Measurements from ENCODE around the gene LIF.

The LIF gene

GRCh38 chr22:30195245-30196140, 51.1 kb downstream of the LIF start:
- DNase-seq (ENCODE audit: low read depth in 2 of 2, low spot score in 1 of 2), result no peak

- no peak for DNase-seq (ENCODE audit: low read depth in 2 of 2, low spot score in 1 of 2)
These were observed 53.4 kb downstream of the LIF start for GRCh38 chr22:30193031-30193775.

GRCh38 chr22:30192427-30192826, 54.1 kb downstream of the LIF start:
- no peak for DNase-seq (ENCODE audit: low read depth in 2 of 2, low spot score in 1 of 2)

GRCh38 chr22:30191040-30191701, 55.4 kb downstream of the LIF start:
- no peak for DNase-seq (ENCODE audit: low read depth in 2 of 2, low spot score in 1 of 2)

- DNase-seq (ENCODE audit: low read depth in 2 of 2, low spot score in 1 of 2), result no peak
These were observed 56.0 kb downstream of the LIF start for GRCh38 chr22:30190574-30190973.
